ENCODE measurements around the gene NAALADL2. TPM values are rescaled to one million over a fixed set of nuclear protein-coding genes. Genes with fewer than 3 reads are reported as not detected.

Gene NAALADL2
- total and polyA plus RNA-seq, 2 donors (not counting 3 experiments of a cell fraction or from before 2014, with no cell fraction given), result 1.1 to 4.0 TPM

GRCh38 chr3:175713268-175713667 is 854.1 kb downstream of the NAALADL2 start:
- no peaks in the 10 kb centered on the region for H3K9me1 ChIP-seq (replicated peaks; ENCODE audit: control insufficient read depth, extremely low read depth, insufficient read depth, low read length)
- no peaks in the 10 kb centered on the region for H3K27me3 ChIP-seq (ENCODE audit: control insufficient read depth in 2 of 2, insufficient read depth in 2 of 2, low read length in 2 of 2)
- no peaks in the 10 kb centered on the region for H4K20me1 ChIP-seq (replicated peaks; ENCODE audit: control insufficient read depth, extremely low read depth, insufficient read depth, low read length)
- dilution Hi-C loops (cut with MboI; ENCODE audit: extremely low pct_ligation_motif_present, low sequenced_read_pairs) (no loop called here), intact Hi-C loops (cut with micrococcal nuclease) (no loop called here)
- no peaks in the 10 kb centered on the region for H3K4me1 ChIP-seq (ENCODE audit: control insufficient read depth, extremely low read depth, insufficient read depth, low read length)
- BruUV-seq (replicated peaks), result no TSS peak
- FAIRE-seq (no peak), DNase-seq (ENCODE audit: low read depth, low spot score) (no peak)
- ChIA-PET CTCF (no interaction called here), POLR2A (no interaction called here)
- no peaks in the 10 kb centered on the region for H3K79me2 ChIP-seq (ENCODE audit: control insufficient read depth, insufficient read depth, low read length)
- H3K4me3 ChIP-seq (replicated peaks in 1 of 3; ENCODE audit: insufficient read depth in 1 of 3, low read depth in 1 of 3, low read length in 3 of 3), result no peak overlapping the region
- no peak overlapping the region for H3K27ac ChIP-seq (ENCODE audit: insufficient read depth, low read depth, low read length)
- TF ChIP-seq JUN (IDR thresholded peaks at IDR 0.05; ENCODE audit: borderline replicate concordance, insufficient read depth, insufficient read length, low read depth), result no peak
- no peak for TF ChIP-seq EZH2 (IDR thresholded peaks at IDR 0.05; ENCODE audit: borderline replicate concordance, low read depth, low read length, severe bottlenecking)
- TF ChIP-seq POLR2AphosphoS5 (IDR thresholded peaks at IDR 0.05; ENCODE audit: insufficient read depth, low read depth, low read length), result no peak
- no peak for TF ChIP-seq GATA2 (IDR thresholded peaks at IDR 0.05; ENCODE audit: insufficient read depth, insufficient read length, low read depth, low read length)
- TF ChIP-seq MAX (IDR thresholded peaks at IDR 0.05; ENCODE audit: insufficient read depth, insufficient read length), result no peak
- TF ChIP-seq CTCF (IDR thresholded peaks at IDR 0.05; ENCODE audit: extremely low read depth in 1 of 2, insufficient read depth in 1 of 2, low read depth in 1 of 2, low read length in 2 of 2), result no peak
- no peak for TF ChIP-seq FOS (IDR thresholded peaks at IDR 0.05; ENCODE audit: borderline replicate concordance, insufficient read depth, low read length)
- no peak for TF ChIP-seq POLR2A (IDR thresholded peaks at IDR 0.05; ENCODE audit: low read depth, low read length)
- no peak for TF ChIP-seq MYC (IDR thresholded peaks at IDR 0.05; ENCODE audit: low read depth, low read length)
- H3K4me2 ChIP-seq (ENCODE audit: insufficient read depth, low read length), result no peak overlapping the region
- no peak overlapping the region for H2AFZ ChIP-seq (ENCODE audit: low read depth, low read length)
- no peaks in the 10 kb centered on the region for H3K36me3 ChIP-seq (ENCODE audit: control insufficient read depth in 2 of 2, extremely low read depth in 1 of 2, insufficient read depth in 2 of 2, low read length in 2 of 2)
- H3K9ac ChIP-seq (replicated peaks; ENCODE audit: extremely low read depth, insufficient read depth, low read length), result no peak overlapping the region
- H3K9me3 ChIP-seq (replicated peaks; ENCODE audit: control insufficient read depth, insufficient read depth, low read length), result no peaks in the 10 kb centered on the region

Data from endothelial cell of umbilical vein (primary cell).